ENCODE results near the gene ZNF598. TPM values are rescaled to one million over a fixed set of nuclear protein-coding genes. Genes with fewer than 3 reads are reported as not detected.
"Not testable (repeated sequence)": the region's sequence is repeated elsewhere in the genome, so short reads cannot be mapped to it uniquely, and the experiment has no call there.

Gene ZNF598
- total and polyA plus RNA-seq, 10 of the 15 experiments (the other 5 are each of a cell fraction or from before 2014, with no cell fraction given) = 0.08 to 74.0 (median 14.4) TPM

DNA sequence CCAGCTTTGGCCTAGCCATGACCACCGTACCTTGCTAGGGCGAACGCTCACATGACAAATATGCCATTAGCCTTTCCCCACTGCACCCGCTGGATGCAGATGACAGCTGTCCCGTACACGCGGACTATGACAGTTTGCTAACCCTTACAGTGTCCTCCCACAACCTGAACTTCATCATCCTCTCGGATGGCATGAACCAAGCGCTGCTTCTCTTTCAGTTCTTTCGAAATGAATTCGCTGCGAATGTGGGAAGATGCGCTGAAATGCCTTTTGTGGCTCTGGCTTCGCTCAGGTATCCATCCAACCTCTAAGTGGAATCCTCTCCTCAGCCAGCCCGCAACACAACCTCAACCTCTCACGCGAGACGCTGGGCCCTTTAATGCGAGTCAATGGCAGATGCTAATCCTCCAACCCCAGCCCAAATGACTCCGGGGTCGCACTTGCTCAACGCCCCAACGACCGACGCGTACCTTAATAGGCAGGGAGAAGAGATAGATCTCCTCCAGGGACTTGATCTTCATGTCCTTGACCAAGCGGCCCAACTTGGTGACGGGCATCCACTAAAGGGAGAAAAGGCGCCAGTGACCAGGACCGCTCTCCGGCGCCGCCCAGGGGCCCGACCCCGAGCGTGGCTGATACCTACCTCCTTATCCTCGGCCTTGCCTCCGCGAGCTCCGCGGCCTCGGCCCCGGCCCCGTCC is 45.7 kb downstream of the ZNF598 start (continued):
- TF ChIP-seq, protein P1, sequence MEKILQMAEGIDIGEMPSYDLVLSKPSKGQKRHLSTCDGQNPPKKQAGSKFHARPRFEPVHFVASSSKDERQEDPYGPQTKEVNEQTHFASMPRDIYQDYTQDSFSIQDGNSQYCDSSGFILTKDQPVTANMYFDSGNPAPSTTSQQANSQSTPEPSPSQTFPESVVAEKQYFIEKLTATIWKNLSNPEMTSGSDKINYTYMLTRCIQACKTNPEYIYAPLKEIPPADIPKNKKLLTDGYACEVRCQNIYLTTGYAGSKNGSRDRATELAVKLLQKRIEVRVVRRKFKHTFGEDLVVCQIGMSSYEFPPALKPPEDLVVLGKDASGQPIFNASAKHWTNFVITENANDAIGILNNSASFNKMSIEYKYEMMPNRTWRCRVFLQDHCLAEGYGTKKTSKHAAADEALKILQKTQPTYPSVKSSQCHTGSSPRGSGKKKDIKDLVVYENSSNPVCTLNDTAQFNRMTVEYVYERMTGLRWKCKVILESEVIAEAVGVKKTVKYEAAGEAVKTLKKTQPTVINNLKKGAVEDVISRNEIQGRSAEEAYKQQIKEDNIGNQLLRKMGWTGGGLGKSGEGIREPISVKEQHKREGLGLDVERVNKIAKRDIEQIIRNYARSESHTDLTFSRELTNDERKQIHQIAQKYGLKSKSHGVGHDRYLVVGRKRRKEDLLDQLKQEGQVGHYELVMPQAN (conservative IDR thresholded peaks at IDR 0.05) = 0 out of 2 replicates have a peak, but pooled peaks have one; percentile 41
- no peak for TF ChIP-seq TCF3 (IDR thresholded peaks at IDR 0.05; ENCODE audit: borderline replicate concordance, insufficient read depth, low read depth, low read length)
- TF ChIP-seq BCL11A (IDR thresholded peaks at IDR 0.05; ENCODE audit: low read depth, low read length) = no peak

DNA sequence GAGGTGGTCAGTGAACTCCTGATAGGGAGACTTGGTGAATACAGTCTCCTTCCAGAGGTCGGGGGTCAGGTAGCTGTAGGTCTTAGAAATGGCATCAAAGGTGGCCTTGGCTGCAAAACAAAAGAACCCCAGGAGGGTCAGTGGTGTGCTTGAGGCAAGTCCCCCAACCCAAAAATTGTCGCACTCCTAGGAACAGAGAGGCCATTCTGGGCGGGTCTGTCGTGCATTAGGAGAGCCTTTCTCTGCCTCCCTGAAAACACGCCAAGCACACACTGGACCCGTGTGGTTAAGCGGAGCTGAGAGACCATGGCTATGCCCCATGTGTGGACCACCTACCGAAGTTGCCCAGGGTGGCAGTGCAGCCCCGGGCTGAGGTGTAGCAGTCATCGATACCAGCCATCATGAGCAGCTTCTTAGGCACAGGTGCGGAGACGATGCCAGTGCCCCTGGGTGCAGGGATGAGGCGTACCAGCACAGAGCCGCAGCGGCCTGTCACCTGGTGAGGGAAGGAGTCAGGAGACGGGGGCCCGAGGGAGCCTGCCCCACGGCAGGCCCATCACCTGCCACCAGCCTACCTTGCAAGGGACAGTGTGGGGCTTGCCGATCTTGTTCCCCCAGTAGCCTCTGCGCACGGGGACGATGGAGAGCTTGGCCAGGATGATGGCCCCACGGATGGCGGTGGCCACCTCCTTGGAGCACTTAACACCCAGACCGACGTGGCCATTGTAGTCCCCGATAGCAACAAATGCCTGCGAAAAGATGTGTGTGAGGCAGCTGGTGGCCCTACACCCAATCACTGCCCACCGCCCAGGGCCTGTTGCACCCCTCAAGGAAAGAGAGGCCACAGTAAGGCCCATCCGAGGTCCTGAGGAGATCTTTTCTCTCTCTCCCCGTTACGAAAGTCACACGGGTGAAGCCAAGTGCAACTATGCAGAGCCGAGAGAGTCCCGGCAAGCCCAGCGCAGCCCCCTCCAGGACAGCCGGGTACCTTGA is 47.2 kb downstream of the ZNF598 start:
- POLR2A ChIA-PET = interaction anchor here (0.9 to 2.2 kb wide), 3 partner anchors 9 to 193 kb away, joined by 3 to 13 read pairs (median 7); partner anchors contain the start of genes SYNGR3, TBL3 and TRAF7
- in situ Hi-C loops (cut with MboI); ATAC-seq; RAD21 ChIA-PET (ENCODE audit: unreplicated experiment); CTCF ChIA-PET; H3K27me3 ChIP-seq (replicated peaks in 1 of 2; ENCODE audit: control insufficient read depth in 2 of 2, insufficient read depth in 2 of 2, low read length in 1 of 2); FAIRE-seq; H4K20me1 ChIP-seq (ENCODE audit: control insufficient read depth, insufficient read depth); intact Hi-C loops (cut with micrococcal nuclease; ENCODE audit: unreplicated experiment); SMC1A ChIA-PET (ENCODE audit: uncharacterized antibody, unreplicated experiment); DNase-seq (ENCODE audit: low read depth, low spot score); H2AFZ ChIP-seq (ENCODE audit: control insufficient read depth, low read depth, low read length); H3K9me3 ChIP-seq (replicated peaks; ENCODE audit: control insufficient read depth, insufficient read depth, low read length): not testable (repeated sequence)
- WGBS (ENCODE audit: insufficient coverage, insufficient replicate concordance, low lambda C conversion rate, missing lambda C conversion rate) = 10% methylated on average over 34 of the region's 37 CpGs
- H3K4me3 ChIP-seq = peak overlapping the region; percentile 98
- H3K36me3 ChIP-seq (ENCODE audit: control insufficient read depth in 2 of 2, insufficient read depth in 2 of 2, low read length in 1 of 2) = peaks cover 11 to 13% of the 10 kb centered on the region in 2 experiments; a peak in 3 of 4 replicates
- peak overlapping the region; percentile 4 for H3K27ac ChIP-seq (ENCODE audit: control insufficient read depth, insufficient read depth)
- peak; percentile 74; the same call in 1 of the 2 replicates for TF ChIP-seq POLR2A (IDR thresholded peaks at IDR 0.05; ENCODE audit: low read depth, low read length)
- TF ChIP-seq POLR2AphosphoS5 (IDR thresholded peaks at IDR 0.05; ENCODE audit: low read length) = 0 out of 2 replicates have a peak, but pooled peaks have one; percentile 13
- peak; percentile 5; the same call in 1 of the 2 replicates for TF ChIP-seq POLR2AphosphoS2 (IDR thresholded peaks at IDR 0.05; ENCODE audit: low read depth, low read length)
- peaks cover 19% of the 10 kb centered on the region for H3K4me1 ChIP-seq (ENCODE audit: control insufficient read depth, insufficient read depth, low read length)
- peak overlapping the region; percentile 83 for H3K4me2 ChIP-seq (ENCODE audit: control insufficient read depth, insufficient read depth)
- peaks cover 67% of the 10 kb centered on the region for H3K79me2 ChIP-seq (ENCODE audit: control insufficient read depth, insufficient read depth, low read length)
- BruUV-seq (replicated peaks) = TSS peak; percentile 92
- H3K9ac ChIP-seq (ENCODE audit: control insufficient read depth, insufficient read depth, low read length) = peak overlapping the region; percentile 99
